ENCODE data around the gene SERBP1. TPM values are rescaled to one million over a fixed set of nuclear protein-coding genes. Genes with fewer than 3 reads are reported as not detected.

SERBP1 gene
- total and polyA plus RNA-seq, 2 of the 8 experiments (the other 6 are each of a cell fraction or from before 2014, with no cell fraction given): 229 to 536 TPM

DNA sequence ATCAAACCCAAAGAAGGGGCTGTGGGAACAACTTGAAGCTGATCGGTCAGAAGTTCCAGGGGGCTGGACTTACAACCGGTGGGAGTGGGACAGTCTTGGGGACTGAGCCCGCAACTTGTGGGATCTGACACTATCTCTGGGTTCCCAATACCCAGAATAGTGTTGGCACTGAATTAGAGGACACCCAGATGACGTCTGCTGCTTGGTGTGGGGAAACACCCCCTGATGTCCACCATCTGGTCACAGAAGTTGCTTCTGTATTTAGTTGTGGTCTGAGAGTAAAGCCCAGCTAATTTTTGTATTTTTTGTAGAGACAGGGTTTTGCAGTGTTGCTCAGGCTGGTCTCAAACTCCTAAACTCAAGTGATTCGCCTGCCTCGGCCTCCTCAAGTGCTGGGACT lies 28.8 kb downstream of the SERBP1 start (continued):
- TF ChIP-seq E2F6 (IDR thresholded peaks at IDR 0.05): no peak
- TF ChIP-seq EZH2 (IDR thresholded peaks at IDR 0.05; ENCODE audit: low read depth, low read length, severe bottlenecking): no peak
